ENCODE results near the gene RRAD.

DNA sequence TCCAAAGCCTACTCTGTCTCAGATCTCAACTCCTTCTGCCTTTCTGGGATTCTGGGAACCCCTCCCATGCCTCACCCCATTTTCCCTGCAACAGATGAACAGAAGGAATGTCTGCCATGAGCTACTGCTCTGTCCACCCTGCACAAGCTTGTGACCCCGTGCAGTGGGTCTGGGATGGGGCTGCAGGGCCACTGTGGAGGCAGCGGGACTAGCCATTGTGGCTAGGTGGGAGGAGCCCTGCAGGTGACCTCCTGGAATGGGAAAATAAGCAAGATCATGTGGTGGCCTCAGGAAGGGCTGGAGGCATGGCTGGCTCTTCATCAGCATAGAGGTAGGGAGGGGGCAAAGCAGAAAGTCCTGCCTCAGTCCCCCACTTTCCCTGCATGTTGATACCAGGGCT, 31.3 kb downstream of the RRAD start:
- no peak for TF ChIP-seq CTCF (IDR thresholded peaks at IDR 0.05)
- TF ChIP-seq POLR2AphosphoS5 (IDR thresholded peaks at IDR 0.05; ENCODE audit: low read depth, low read length), result no peak
- no peak for TF ChIP-seq TCF7L2 (IDR thresholded peaks at IDR 0.05; ENCODE audit: low read depth, low read length)
- no peak for TF ChIP-seq REST (IDR thresholded peaks at IDR 0.05; ENCODE audit: insufficient read depth in 1 of 2, low read depth in 2 of 2, low read length in 1 of 2)
- TF ChIP-seq SIN3A (IDR thresholded peaks at IDR 0.05; ENCODE audit: borderline replicate concordance, insufficient read depth, low read depth, low read length), result no peak

Data from Panc1 (cell line).